Adrenal gland (tissue), 5 donors: ENCODE data around the gene PARVB.

Source experiments
- CTCF ChIP-seq, 6 experiments: fragments of 450-650 bp in 4 of 6; fragments of 200-600 bp in 2 of 6; sonication (generic) in 1 of 6; IDR thresholded peaks; 1 replicate in 5 of 6; 2 replicates in 1 of 6; pipeline versions ENCODE4 v1.5.1 to v1.8.0; 2016 to 2021; ENCODE audit warnings: antibody characterized with exemption in 6 of 6, mild to moderate bottlenecking in 2 of 6, moderate library complexity in 1 of 6
- POLR2A ChIP-seq, 2 donors: fragments of 450-650 bp; IDR thresholded peaks; one replicate each; pipeline ENCODE4 v1.6.1; 2017; ENCODE audit warnings: antibody characterized with exemption in 2 of 2, mild to moderate bottlenecking in 2 of 2, moderate library complexity in 1 of 2
- donor health status: DM: no; HTN: no; CAD: no.

GRCh38 chr22:44180706-44181032 is 156.6 kb downstream of the PARVB start, which contains the start of gene PARVG:
- TF ChIP-seq CTCF (IDR thresholded peaks at IDR 0.05) (no peak), POLR2A (IDR thresholded peaks at IDR 0.05) (no peak)
